Stomach (tissue), 4 donors: ENCODE results near the gene CTNNA1.

Experiments
- CTCF ChIP-seq, 7 experiments: fragments of 450-650 bp in 4 of 7; fragments of 200-600 bp in 3 of 7; sonication (generic) in 3 of 7; IDR thresholded peaks; one replicate each; pipeline ENCODE4 v1.5.1; 2016 to 2019; ENCODE audit warnings: antibody characterized with exemption in 7 of 7, control low read depth in 2 of 7, mild to moderate bottlenecking in 1 of 7
- EP300 ChIP-seq: sonication (generic); formaldehyde crosslinking; IDR thresholded peaks from one replicate; pipeline ENCODE4 v1.6.1; 2017; ENCODE audit warnings: antibody characterized with exemption
- POLR2A ChIP-seq, 4 donors: fragments of 450-650 bp; IDR thresholded peaks; one replicate each; pipeline ENCODE4 v1.6.1; 2016; ENCODE audit warnings: antibody characterized with exemption in 4 of 4, control low read depth in 2 of 4, mild to moderate bottlenecking in 1 of 4, moderate library complexity in 1 of 4
- POLR2AphosphoS5 ChIP-seq, 3 donors: sonication (generic); formaldehyde crosslinking; IDR thresholded peaks; one replicate each; pipeline ENCODE4 v1.6.1; 2016; ENCODE audit warnings: antibody characterized with exemption in 3 of 3

GRCh38 chr5:138722544-138723177, 30.6 kb upstream of the CTNNA1 start:
- no peak for TF ChIP-seq POLR2A (IDR thresholded peaks at IDR 0.05)
- no peak for TF ChIP-seq CTCF (IDR thresholded peaks at IDR 0.05)
- no peak for TF ChIP-seq EP300
- no peak for TF ChIP-seq POLR2AphosphoS5 (IDR thresholded peaks at IDR 0.05)
